Activated CD8-positive, alpha-beta memory T cell treated with anti-CD3 and anti-CD28 coated beads, Interleukin-2, amount 50 U/mL, for 24 hours (primary cell): ENCODE measurements around the gene PCGF5.
"Not testable (repeated sequence)": the region's sequence is repeated elsewhere in the genome, so short reads cannot be mapped to it uniquely, and the experiment has no call there.

ENCODE experiments used
- DNase-seq: peaks from one replicate; pipeline ENCODE4 v3.0.0-alpha.2; 2020; ENCODE audit errors: extremely low read depth

Gene PCGF5

DNA sequence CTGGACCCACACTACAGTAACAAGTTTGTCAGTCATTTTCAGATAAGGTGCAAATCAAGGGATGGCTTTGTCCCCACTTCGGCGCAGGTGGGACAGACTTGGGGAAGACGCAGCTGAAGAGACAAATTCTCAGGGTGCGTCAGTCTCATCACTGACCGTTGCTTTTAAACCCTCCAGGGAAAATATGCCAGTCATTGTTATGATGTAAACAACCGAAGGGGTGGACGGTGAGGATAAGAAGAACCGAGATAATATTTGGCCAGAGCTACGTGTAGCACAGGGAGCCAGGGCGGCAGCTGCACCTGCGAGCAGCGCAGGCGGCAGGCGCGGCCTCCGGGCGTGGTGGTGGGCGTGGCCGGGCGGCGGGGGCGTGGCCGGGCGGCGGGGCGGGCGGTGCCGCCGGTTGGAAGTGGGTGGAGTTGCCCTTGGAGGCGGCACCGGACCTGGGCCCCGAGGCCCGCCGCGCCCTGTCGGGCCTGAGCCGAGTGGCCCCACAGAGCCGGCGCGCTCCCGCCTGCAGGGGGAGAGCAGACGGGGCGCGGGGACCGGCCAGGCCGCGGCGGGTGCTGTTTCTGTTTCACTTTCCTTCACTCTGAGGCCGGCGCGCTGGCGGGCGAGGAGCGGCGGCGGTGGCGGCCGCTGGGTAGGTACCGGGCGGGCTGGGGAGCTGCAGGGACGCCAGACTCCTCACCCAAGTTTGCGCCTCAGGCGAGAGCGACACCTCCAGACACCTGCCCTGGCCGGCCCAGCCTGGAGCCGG lies at the start of gene PCGF5:
Gene PCGF5, plus strand, starts transcription at position 470 of the 760 bp plus-strand sequence. CDS start 2,209 bp downstream, outside the sequence.
- peak; percentile 69 for DNase-seq

DNA sequence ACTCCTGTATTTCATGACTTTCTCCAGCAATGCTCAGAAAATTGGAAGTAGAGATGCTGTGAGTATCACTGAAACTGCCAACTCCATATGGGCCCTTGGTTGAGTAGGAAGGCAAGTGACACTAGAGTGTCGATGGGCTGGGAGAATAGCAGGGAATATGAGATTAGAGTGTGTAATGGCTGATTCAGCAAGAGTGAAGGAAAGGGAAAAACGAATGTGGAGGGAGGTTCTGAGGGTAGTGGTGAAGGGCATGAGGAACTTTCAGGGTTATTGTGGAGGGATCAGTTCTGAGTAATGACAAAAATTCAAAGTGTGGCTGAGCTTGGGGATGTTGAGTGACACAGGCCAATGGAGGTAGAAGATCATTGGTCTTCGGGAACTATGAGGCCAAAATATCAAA lies 49.0 kb upstream of the PCGF5 start:
- no peak for DNase-seq

DNA sequence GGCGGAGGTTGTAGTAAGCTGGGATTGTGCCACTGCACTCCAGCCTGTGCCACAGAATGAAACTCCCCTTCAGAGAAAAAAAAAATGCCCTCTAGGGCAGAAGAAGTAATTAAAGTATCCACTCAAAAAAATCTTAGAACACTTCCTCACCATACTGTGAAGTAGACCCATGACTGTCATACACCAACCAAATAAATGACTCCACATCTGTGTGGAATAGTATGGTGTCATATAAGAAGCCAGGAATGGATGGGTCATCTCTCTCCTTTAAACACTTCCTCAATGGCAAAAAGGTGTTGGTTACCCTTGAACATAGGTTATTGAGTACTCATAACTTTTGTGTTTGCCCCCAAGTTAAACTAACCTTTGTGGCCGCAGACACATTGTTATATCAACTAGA lies 48.1 kb upstream of the PCGF5 start:
- DNase-seq, result no peak

DNA sequence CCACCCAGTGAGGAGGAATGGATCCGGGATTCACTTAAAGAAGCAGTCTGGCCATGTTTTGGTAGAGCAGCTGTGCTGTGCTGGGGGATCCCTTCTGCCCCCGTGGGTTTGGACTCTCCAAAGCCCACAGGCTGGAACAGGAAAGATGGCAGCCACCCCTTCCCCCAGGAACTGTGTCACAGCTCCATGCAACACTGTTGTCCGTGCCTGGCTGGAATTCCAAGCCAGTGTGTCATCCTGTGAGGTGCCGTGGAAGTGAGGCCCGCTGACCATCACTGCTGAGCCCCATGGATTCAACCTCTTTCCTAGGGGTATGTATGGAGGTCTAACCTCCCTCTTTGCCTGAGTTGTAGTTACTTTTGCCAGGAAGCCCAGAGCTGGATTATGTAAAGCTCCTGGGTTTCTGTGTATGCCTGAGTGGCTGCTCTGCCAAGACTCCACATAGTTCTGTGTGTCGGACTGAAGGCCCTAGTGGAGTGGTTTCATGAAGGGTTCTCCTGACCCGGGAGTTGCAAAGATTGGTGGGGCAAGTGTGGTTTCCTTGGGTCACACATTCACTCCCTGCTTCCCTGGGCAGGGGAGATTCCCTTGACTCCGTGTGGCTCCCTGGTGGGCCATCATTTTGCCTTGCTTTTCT lies 35.1 kb upstream of the PCGF5 start:
- no peak for DNase-seq

DNA sequence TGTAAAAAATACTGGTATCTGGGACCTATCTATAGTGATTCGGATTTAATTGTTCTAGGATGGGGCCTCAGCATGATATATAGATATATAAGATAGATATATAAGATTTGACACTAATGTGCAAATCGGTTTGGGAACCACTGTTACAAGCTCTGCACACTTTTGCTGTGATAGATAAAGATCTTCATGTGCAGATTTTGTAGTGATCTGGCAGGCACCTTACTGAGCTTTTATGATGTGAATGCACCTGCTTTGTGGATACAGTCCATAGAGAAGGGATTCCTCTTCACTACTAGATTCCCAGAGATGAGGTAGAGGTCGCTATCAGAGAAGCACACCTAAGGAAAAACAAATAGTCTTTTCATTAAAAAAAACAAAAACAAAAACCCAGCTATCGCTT lies 33.3 kb upstream of the PCGF5 start:
- DNase-seq, result no peak

DNA sequence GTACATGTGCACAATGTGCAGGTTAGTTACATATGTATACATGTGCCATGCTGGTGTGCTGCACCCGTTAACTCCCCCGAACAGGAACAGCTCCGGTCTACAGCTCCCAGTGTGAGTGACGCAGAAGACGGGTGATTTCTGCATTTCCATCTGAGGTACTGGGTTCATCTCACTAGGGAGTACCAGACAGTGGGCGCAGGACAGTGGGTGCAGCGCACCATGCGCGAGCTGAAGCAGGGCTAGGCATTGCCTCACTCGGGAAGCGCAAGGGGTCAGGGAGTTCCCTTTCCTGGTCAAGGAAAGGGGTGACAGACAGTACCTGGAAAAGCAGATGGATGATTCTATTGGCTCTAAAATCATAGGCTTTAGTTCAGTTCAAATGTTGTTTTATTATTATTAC lies 32.5 kb upstream of the PCGF5 start:
- not testable (repeated sequence) for DNase-seq

DNA sequence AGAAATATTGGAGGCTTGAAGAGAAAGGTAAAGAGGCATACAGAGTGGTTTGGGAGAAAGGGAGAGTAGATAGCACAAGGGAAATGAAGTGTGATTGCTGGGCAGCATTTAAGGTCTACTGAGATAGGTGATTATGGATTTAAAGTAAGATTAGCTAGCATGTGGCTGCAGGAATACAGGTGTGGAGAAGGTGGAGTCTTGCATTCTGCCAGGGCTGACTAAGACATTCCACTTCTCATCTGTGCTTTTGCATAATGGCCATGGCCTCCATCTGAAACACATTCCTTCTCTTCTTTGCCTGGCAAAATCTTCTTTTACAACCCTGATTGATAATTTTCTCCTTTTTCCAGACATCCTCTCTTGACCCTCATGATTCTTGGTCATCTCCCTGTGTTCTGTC lies 31.6 kb upstream of the PCGF5 start:
- no peak for DNase-seq

DNA sequence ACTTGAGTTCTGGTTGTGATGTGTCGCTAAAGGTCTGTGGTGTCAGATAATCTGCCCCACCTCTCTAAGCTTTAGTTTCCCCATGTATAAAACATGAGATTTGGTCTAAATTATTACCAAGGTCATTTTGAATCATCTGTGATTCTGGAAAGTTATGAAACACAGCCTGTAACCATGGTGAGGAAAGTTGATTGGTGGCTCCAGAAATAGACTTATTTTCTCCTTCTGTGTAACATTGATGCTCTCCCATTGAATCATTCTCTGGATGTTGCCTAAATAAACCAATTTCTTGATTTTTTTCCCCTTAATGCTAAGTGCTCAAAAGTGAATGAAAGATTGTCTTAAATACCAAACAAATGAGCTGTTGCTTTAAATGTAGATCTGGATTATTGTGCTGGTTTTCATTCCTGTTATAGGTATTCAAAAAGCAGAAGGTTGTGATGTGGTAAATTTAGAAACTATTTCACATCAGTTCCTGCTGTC lies 30.0 kb upstream of the PCGF5 start:
- no peak for DNase-seq

DNA sequence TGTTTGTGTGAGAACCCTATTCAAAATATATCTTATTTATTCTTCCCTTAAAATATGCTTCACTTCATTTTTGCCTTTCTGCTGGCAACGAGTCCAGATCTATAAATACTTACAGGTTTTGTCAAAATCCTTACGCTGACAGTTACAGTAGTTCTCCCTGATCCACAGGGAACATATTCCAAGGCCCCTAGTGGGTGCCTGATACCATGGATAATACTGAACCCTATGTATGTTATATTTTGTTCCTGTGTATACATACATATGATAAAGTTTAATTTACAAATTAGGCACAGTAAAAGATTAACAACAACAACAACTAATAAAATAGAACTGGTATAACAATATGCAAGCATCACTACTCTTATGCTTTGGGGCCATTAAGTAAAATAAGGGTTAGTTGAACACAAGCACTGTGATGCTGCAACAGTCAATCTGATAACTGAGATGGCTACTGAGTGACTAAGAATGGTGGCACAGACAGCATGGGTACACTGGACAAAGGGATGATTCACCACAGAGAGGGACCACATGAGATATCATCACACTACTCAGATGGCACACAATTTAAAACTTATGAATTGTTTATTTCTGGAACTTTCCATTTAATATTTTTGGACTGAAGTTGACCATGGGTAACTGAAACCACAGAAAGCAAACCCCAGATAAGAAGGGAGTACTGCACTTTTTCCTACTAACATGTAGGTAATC lies 29.4 kb upstream of the PCGF5 start:
- DNase-seq, result no peak

DNA sequence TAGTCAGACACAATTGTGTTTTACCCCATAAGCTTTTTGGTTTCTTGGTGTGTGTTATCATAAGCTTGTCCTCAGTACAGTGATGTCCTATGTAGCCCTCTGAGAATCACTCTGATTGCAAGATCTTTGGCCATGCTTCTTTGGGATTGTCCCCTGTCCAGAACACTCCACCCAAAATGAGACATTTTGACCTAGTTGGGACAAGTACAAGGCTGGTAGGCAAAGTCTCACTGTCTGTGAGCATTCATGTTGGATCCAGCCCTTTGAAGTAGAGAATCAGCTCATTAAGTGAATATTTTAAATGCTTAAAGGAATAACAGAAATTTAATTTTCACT lies 28.9 kb upstream of the PCGF5 start:
- DNase-seq, result no peak

DNA sequence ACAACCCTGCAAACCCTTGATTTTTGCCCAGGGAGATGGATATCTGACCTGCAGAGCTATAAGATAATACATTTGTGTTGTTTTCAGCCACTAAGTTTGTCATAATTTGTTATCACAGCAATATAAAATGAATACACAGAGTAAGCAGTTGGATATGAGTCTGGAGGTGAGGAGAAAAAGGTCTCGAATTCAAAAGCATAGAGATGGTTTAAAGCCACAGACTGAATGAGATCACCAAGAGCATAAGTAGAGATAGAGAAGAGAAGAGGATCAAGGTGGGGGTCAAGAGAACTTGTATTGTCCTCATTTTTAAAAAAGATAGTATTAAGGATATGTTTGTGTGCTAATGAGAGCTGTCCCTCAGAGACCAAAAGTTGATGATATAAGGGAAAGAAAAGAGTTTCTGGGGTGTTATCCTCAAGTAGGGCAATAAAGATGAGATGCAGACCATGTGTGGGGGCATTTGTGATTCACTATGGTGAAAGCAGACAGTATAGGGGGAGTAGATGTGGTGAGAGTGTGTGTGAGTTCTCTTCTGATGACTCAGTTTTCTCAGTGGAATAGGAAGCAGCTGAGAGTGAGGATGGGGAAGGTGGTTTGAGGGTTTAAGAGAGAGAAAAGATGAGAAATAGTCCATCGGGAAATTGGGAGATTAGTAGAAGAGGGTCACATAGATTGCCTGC lies 25.8 kb upstream of the PCGF5 start:
- DNase-seq, result peak; percentile 15

DNA sequence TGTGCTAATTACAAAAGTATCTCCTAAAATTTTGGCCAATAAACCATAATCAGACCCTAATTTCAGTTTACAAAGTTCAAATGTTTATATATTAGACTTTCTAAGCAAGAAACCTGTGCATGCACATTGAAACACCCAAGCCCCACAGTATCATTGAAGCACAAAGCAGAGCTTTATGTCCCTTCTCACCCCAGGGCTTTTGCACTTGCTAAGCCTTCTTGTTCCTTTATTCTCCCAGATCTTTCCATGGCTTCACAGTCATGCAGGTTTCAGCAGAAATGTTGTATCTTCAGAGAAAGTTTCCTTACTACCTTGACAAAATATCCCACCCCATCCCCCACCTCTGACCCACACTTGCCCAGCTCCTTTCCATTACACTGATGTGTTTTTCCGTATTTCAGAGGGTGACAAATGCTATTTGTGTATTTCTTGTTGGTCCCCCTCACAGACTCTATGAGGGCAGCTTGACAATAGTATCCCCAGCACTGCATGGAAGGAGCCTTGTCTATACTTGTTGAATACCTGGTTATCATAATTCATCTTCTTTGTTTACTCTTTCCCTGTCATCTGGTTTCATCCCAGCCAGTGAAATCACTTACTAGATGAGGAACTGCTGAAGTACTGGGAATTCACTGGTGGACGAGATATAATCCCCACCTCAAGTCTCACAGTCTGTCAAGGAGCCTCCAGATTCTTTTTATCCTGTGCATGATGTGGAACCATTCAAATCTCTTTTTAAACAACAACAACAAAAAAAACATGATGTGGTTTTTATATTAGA lies 24.0 kb upstream of the PCGF5 start:
- DNase-seq, result no peak

DNA sequence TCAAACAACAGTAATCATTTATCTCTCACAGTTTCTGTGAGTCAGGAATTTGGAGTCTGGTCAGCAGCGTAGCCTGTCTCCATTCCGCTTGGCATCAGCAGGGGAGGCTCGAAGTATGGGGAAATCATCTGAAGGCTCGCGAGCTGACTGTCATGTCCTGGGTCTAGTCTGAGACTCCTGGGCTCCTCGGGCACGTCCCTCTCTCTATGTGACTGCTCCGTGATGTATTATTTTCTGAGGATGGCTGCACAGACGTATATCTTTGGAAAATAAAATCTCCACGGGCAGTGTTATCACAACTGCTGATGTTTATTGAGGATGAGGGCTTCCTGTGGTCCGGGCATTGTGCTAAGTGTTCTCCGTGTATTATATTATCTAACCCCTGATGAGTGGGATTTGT lies 23.3 kb upstream of the PCGF5 start:
- no peak for DNase-seq

DNA sequence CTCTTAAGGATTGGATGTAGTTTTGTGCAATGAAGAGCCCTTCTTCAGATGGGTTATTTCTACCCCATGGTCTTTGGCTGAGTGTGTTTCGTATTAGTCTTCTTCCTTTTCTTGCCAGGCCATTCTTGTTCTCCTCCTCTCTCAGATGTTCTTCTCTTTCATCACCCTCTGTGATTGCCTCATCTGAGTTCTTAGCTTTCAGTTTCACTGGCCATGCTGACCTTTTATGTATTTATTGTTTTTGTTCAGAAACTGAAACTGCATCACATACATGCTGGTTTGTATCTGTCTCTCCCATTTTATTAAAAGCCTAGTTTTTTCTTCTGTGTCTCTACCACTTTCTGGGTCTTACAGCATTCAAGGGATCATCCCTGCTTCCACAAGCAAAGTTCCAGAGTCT lies 21.7 kb upstream of the PCGF5 start:
- no peak for DNase-seq

DNA sequence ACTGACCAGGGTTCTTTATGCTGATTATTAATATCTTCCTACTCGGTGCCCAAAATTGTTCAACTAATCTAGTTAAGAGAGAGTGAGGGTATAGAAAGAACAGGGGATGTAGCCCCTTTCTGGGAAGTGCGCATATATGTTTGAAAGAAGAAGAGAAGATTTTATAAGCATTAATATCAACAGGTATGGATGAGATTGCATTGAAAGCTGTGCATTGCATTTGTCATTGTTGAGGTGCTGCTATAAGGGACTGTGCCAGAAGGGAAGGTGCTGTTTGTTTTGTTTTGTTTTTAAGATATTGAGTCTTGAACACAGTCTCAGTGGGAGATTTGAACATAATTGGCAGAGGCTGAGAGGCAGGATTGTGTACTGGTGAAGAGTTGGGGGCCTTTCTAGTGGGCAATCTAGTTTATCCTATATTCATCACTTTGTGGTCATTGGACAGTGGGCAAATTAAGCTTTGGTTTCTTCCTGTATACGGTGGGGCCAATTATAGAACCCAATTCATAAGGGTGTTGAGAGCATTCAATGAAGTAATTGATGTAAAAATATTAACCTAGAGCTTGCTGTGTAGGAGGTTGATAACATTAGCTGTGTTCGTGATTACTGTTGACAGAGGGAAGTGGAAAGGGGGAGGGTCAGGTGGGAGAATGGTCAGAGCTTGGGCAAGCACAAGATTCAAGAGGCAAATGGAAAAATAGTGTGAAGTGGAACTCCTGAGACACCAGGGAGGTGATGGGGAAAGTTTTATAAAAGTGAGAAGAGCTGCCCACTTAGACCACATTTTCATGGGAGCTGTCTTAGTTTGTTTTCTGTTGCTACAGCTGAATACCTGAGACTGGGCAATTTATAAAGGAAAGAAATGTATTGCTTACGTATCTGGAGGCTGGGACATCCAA lies 19.9 kb upstream of the PCGF5 start:
- DNase-seq, result no peak

DNA sequence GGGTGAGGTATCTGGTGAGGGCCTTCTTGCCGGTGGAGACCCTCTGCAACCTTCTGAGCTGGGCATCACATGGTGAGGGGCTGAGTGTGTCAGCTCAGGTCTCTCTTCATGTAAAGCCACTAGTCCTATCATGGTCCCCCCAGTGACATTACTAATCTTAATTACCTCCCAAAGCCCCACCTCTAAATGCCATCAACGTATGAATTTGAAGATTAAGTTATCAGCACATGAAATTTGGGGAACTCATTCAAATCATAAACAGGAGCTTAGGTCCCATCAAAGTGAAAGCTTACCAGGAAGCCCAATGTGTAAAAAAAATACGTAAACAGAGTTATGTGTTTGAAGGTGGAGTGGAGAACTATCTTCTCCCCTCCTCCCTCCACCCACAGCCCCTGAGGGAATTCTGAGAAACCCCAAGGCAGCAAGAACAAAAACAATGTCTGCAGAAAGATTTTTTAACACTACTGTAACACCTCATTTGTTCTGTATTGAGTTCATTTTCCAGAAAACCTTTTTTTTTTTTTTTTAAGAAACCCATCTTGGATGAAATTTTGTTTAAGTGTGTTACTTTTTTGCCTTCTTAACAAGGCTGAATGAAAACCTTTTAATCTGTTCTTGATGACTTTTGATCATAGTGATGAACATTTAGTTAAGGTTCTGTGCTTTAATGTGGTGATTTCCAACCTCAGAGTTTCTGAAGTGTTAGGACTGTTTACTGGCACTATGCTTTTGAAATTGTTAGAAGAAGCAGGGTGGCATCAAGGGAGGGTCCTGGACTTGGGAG lies 19.1 kb upstream of the PCGF5 start:
- no peak for DNase-seq

DNA sequence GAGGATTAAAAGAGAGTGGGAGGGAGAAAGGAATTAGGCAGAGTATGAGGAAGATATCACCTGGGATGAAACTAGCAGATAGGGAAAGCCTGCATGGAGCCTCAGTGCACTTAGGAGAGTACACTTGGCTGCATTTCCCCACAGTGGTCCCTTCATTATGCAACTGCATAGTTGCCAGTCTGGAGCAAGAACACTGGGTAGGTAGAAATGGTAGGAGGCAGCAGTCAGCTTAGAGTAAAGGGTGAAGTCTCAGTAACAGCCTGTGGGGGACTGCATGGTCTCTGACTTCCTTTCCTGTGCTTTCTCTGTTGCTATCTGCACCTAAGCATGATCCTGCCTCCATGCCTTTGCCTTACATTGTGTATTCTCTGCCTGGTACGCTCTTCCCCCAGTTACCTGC lies 14.0 kb upstream of the PCGF5 start:
- no peak for DNase-seq

DNA sequence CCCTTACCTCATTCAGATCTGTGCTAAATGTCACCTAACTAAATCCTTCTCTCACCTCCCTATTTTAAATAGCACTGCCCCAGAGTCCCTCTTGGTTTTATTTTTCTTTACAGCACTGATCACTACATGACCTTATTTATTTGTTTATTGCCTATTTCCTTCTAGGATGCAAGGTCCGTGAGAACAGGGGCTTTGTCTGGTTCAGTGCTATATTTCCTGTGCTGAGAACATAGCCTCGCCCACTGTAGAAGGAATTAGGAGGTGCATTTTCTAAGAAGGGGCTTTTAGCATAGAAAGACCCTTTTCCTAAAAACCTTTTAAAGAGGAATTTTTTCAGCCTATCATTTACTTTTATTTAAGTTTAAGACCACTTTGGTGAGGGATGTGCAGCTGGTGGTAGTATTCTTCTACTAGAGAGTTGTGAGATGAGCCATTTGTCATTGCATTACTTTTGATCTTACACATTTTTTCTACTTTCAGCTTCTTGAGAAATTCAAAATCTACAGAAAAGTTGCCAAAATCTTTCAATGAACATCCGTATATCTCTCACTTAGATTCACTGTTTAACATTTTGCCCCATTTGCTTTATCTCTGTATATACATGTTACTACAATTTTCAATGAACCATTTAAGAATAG lies 13.5 kb upstream of the PCGF5 start:
- no peak for DNase-seq

DNA sequence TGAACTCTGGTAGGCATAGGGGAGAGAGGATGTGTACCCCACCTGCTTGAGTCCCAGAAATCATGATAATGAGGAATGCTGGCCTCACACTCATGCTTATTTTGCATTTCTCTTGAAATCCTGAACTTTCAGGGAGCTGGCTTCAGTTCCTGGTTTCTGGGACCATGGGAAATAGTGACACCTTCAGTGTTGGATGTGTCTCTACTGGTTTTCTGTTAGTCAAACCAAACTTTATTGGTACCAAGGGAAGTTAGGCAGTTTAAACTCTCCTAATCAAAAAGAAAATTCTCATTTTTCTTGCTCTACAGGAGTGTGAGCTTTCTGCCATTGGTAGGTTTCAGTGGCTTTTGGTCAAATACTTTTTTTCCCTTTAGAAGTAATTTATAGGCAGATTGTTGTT lies 11.8 kb upstream of the PCGF5 start:
- DNase-seq, result no peak
